Naive B cell (primary cell): ENCODE measurements around the gene EGFR. TPM values are rescaled to one million over a fixed set of nuclear protein-coding genes. Genes with fewer than 3 reads are reported as not detected.

Source experiments
- ATAC-seq, 2 donors: fragments of 150-1000 bp; cut with Tn5 transposase; 2 replicates each; pipeline ENCODE4 v1.10.0; 2021; ENCODE audit warnings: low read depth in 2 of 2, mild to moderate bottlenecking in 2 of 2, moderate library complexity in 2 of 2
- DNase-seq: peaks from one replicate; pipeline ENCODE4 v3.0.0; 2022
- H3K27ac Mint-ChIP-seq, 6 donors: one replicate each; pipeline ENCODE4 v1.8.0; 2020 to 2022; ENCODE audit warnings: mild to moderate bottlenecking in 6 of 6, mixed read lengths in 6 of 6, moderate library complexity in 5 of 6, inconsistent platforms in 2 of 6
- H3K27me3 Mint-ChIP-seq, 3 donors: one replicate each; pipeline ENCODE4 v1.8.0; 2021 to 2022; ENCODE audit warnings: mixed read lengths in 3 of 3, mild to moderate bottlenecking in 1 of 3
- H3K36me3 Mint-ChIP-seq, 2 donors: one replicate each; pipeline ENCODE4 v1.8.0; 2020 to 2022; ENCODE audit warnings: mixed read lengths in 2 of 2, inconsistent platforms in 1 of 2, mild to moderate bottlenecking in 1 of 2
- H3K4me1 Mint-ChIP-seq, 3 donors: one replicate each; pipeline ENCODE4 v1.8.0; 2020 to 2022; ENCODE audit warnings: mixed read lengths in 3 of 3, inconsistent platforms in 1 of 3, mild to moderate bottlenecking in 1 of 3, moderate library complexity in 1 of 3
- H3K4me3 Mint-ChIP-seq, 8 donors: one replicate each; pipeline ENCODE4 v1.8.0; 2020 to 2022; ENCODE audit warnings: mild to moderate bottlenecking in 8 of 8, mixed read lengths in 8 of 8, moderate library complexity in 8 of 8, inconsistent platforms in 2 of 8
- H3K9me3 Mint-ChIP-seq, 7 donors: one replicate each; pipeline ENCODE4 v1.8.0; 2020 to 2022; ENCODE audit warnings: mixed read lengths in 7 of 7, mild to moderate bottlenecking in 5 of 7, inconsistent platforms in 2 of 7, moderate library complexity in 1 of 7
- polyA plus RNA-seq, 6 donors: library from polyadenylated mRNA; unstranded; fragments of 300-500 nt; fragmentation: Illumina TruSeq; gene quantifications; one replicate each; pipeline ENCODE4 v1.2.3, GENCODE V29; 2021; ENCODE audit warnings: low read depth in 6 of 6

The EGFR gene
- polyA plus RNA-seq, 6 donors from 2014 or later: not detected

DNA sequence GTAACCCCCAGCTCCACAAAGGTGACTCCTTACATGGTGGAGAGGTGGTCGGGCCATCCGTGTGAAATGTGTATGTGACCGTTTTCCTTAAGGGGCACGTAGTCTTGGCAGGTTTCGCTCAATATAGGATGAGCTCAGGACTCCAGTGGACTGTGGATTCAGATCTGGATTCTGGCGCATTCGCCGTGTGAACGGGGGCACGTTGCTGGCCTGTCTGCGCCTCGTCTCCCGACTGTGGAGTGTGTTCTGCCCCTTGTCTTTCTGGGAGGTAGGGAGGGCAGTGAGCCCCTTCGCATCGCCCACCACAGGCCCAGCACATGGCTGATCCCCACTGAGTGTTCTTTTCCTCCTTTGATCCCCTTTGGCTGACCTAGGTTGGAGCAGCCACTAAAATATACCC is 165.1 kb downstream of the EGFR start:
- DNase-seq: no peak
- no peak for ATAC-seq
- H3K27me3 Mint-ChIP-seq: peaks cover 7 to 26% (median 25%) of the 10 kb centered on the region in 3 donors
- H3K4me1 Mint-ChIP-seq: peaks cover 0 to 4% (median 0%) of the 10 kb centered on the region in 3 donors
- no peak overlapping the region for H3K4me3 Mint-ChIP-seq
- no peaks in the 10 kb centered on the region for H3K36me3 Mint-ChIP-seq
- no peaks in the 10 kb centered on the region for H3K9me3 Mint-ChIP-seq
- no peak overlapping the region for H3K27ac Mint-ChIP-seq

DNA sequence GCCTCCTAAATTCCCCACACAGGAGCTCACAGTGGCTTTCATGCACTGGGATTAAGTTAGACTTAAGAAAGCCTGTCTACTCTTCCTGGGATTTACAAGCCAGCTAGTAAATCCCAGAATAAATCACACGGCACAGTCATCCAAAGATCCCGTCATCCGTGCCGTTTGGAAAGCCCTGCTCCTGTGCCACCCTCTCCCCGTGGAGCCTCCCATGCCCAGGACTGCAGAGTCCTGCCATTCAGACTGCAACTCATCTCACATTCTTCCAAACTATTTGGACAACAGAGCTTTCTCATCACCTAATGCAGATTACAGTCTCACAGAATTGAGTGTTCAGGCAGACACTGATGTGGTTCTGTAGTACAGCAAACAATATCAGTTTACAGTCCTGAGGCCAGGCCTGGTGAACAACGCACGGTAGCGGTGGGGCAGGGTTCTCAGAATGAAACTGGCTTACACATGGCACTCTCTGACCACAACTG is 166.5 kb downstream of the EGFR start:
- no peak overlapping the region for H3K4me3 Mint-ChIP-seq
- H3K27ac Mint-ChIP-seq: no peak overlapping the region
- peaks cover 0 to 4% (median 0%) of the 10 kb centered on the region in 3 donors for H3K4me1 Mint-ChIP-seq
- DNase-seq (no peak), ATAC-seq (no peak)
- peaks cover 7 to 35% (median 20%) of the 10 kb centered on the region in 3 donors for H3K27me3 Mint-ChIP-seq
- H3K9me3 Mint-ChIP-seq: peaks cover 0 to under 1% (median 0%) of the 10 kb centered on the region in 7 donors
- no peaks in the 10 kb centered on the region for H3K36me3 Mint-ChIP-seq

DNA sequence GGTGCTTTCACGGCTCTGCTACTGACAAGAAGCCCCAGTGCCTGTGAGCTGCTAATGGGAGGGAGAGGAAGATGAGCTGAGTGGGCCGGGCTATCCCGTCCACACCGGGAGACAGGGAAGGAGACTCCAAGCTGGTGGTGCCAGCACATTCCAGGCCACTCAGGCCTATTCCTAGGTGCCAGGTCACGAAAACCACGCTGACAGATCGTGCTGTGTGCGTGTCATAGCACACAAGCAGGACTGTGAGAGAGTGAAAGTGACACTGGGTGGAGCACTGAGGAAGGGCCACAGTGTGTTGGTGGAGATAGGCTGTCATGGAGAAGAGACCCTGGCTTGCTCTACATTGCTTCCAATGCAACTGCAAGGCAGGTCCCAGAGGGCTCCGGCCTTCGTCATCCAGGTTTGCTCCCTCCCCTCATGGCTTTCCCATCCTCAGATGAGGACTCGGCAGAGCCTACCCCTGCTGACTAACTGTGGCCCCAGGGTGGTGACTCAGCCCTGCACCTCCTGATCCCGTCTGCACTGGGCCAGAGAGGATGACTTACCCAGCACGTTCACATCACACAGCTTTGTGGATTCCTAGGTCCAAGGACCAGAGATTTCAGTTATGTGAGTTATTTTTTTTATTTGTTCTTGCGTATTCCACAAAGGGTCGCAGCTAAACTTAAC is 167.3 kb downstream of the EGFR start:
- Mint-ChIP-seq H3K9me3 (peaks cover 0 to 2% (median 0%) of the 10 kb centered on the region in 7 donors), H3K27ac (no peak overlapping the region), H3K27me3 (peaks cover 7 to 35% (median 20%) of the 10 kb centered on the region in 3 donors), H3K4me1 (peaks cover 0 to 4% (median 0%) of the 10 kb centered on the region in 3 donors), H3K4me3 (no peak overlapping the region), H3K36me3 (no peaks in the 10 kb centered on the region)
- no peak for ATAC-seq
- DNase-seq: no peak

DNA sequence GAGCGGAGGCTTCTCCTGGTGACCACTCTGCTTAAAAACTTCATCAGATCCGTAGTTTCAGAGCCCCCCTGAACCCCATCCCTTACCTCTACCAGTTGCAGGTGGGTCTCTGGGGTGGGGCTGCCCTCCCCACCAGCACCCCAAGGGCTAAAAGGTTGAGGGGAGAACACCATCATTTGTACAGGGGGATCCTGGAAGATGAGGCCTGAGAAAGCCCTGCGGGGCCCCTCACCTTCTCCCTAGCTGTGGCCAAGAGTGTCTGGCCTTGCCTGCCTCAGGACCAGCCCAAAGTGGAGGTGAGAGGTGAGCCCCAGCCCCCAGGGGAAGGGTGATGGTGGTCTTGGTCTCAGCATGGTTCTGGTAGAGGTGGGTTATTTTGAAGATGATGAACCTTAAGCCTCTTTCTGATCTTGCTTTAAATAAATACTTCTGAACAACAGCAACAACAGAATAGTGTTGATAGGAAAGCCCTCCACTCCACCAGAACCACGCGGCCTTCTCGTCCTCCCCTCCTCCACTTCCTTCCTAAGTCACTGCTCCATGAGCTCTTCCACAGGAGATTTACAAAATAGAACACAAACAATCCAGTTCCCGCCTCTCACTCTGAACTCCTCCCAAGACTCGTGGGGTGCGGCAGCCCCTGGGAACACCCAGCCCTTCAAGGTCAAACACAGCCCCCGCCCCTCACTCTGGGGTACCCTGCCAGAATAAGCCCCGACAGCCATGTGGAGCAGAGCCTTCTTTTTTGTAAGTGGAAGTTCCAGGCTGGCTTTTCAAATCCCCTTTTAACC is 169.1 kb downstream of the EGFR start:
- Mint-ChIP-seq H3K36me3 (no peaks in the 10 kb centered on the region), H3K27ac (no peak overlapping the region), H3K4me1 (peaks cover 0 to 4% (median 0%) of the 10 kb centered on the region in 3 donors), H3K4me3 (no peak overlapping the region), H3K27me3 (peaks cover 7 to 35% (median 20%) of the 10 kb centered on the region in 3 donors), H3K9me3 (peaks cover 0 to 2% (median 0%) of the 10 kb centered on the region in 7 donors)
- ATAC-seq: no peak
- no peak for DNase-seq

DNA sequence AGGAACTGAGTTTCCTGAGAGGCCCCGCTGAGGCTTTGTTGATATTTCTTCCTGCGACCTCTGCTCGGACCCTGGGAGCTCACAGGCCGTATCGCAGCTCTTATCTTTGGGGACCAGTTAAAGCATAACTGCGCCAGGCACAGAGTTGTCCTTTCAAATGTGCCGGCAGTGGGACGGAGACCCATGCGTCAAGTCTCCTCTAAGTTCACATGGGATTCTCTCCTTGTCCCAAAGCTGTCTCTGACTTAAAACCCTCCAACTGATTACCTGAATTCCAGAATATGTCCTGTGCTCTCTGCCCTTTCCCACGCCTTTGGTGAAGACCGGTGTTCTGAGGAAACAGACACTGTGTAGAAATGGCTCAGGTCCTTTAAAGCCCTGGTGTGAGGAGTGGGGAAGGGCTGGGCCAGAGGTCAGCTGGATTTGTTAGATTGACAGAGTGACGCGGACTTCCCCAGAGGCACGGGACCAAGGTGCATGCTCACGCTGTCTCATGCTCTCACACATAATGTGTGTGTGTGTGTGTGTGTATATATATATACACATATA is 169.8 kb downstream of the EGFR start:
- peak overlapping the region in 1 of 6 donors; percentile 53 for H3K27ac Mint-ChIP-seq
- no peak overlapping the region for H3K4me3 Mint-ChIP-seq
- DNase-seq (no peak), ATAC-seq (no peak)
- peaks cover 0 to 2% (median 0%) of the 10 kb centered on the region in 7 donors for H3K9me3 Mint-ChIP-seq
- H3K27me3 Mint-ChIP-seq: peaks cover 7 to 35% (median 20%) of the 10 kb centered on the region in 3 donors
- H3K36me3 Mint-ChIP-seq: no peaks in the 10 kb centered on the region
- H3K4me1 Mint-ChIP-seq: peaks cover 0 to 4% (median 0%) of the 10 kb centered on the region in 3 donors

DNA sequence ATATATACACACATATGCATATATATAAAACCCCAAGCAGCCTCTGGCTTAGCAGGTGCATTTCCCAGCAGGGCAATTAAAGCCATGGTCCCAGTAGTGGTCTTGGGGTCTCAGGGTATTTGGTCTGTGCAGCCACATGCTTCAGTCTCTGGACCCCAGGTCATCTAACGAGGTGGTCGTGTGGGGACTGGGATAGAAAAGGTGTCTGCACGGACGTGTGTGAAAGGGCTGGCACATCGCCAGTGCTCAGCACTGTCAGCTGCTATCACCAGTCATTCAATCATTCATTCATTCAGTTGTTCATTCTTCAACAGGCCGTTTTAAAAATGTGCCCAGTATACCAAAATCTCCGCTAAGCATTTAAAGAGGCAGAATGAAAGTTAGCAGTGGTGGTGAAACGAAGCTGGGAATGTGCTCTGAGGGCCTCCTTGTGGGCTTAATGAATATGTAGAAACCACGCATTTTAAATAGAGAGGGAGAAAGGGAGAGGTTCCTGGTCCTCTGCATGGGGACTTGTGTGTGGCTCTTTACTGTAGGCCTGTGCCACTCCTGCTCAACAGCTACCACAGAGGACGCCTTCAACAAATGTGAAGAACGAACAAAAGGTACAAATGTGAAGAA is 170.4 kb downstream of the EGFR start:
- Mint-ChIP-seq H3K4me3 (no peak overlapping the region), H3K9me3 (peaks cover 0 to 2% (median 0%) of the 10 kb centered on the region in 7 donors), H3K27me3 (peaks cover 7 to 35% (median 20%) of the 10 kb centered on the region in 3 donors), H3K4me1 (peaks cover 0 to 4% (median 0%) of the 10 kb centered on the region in 3 donors), H3K27ac (no peak overlapping the region), H3K36me3 (no peaks in the 10 kb centered on the region)
- DNase-seq (no peak), ATAC-seq (no peak)

DNA sequence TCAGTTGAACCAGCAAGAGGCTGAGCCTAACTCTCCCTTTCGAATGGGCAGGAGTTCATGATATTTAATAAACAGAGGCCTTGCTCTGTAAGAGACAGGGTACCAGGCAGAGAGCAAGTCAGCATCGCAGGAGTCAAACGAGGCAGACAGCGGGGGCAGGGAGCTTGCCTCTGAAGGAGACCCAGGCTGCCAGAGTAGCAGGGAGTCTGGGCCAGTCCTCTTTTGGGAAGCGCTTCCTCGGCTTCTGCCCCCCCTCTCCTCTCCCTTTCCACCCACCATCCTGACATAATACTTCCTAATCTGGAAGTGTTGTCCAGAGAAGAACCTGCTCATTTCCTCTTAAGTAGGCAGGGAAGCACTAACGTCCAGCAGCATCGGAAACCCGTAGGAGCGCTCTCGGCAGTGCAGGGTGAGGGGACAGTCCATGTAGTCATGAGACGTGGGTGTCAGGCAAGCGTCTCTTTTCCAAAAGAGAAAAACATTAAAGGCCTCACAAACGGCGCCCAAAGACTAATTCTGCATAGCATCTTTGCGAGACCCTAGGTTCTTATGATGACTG is 171.1 kb downstream of the EGFR start:
- ATAC-seq: no peak
- H3K27me3 Mint-ChIP-seq: peaks cover 7 to 35% (median 20%) of the 10 kb centered on the region in 3 donors

DNA sequence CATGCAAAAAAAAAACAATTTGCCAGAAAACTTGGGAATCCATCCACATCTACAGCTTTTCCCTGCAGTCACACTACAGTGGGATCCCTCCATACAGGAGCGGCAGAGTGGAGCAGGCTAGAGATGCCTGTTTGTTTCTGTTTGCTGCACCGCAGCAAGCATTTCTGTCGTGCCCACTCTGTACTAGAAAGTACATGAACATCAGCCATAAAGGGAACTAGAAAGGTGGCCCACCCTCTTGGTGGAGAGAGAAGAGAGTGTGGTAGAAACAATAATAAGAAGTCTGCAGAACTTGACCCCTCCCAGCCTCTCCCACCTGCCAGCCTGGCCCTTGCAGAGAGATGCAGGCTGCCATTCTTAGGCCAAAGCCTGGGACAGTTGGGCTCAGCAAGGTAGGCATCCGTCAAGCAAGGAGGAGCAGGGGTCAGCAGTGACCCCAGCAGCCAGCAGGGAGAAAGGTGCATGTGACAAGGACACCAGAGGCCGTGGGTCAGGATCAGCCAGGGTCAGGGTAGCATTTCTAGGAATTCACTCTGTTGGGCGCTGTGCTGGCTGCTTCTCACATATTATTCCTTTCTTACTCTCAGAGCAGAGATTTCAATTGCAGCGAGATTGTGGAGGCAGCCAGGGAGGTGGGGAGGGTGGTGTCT is 171.8 kb downstream of the EGFR start:
- peaks cover 0 to 4% (median 0%) of the 10 kb centered on the region in 3 donors for H3K4me1 Mint-ChIP-seq
- H3K27me3 Mint-ChIP-seq: peaks cover 7 to 28% (median 20%) of the 10 kb centered on the region in 3 donors
- no peak overlapping the region for H3K27ac Mint-ChIP-seq
- ATAC-seq (no peak), DNase-seq (no peak)
- peaks cover 0 to 4% (median 0%) of the 10 kb centered on the region in 7 donors for H3K9me3 Mint-ChIP-seq
- no peak overlapping the region for H3K4me3 Mint-ChIP-seq
- no peaks in the 10 kb centered on the region for H3K36me3 Mint-ChIP-seq

More for the DNA sequence above, 171.1 kb downstream of the EGFR start:
- DNase-seq: no peak
- H3K9me3 Mint-ChIP-seq: peaks cover 0 to 4% (median 0%) of the 10 kb centered on the region in 7 donors
- H3K27ac Mint-ChIP-seq: no peak overlapping the region
- no peaks in the 10 kb centered on the region for H3K36me3 Mint-ChIP-seq
- peaks cover 0 to 4% (median 0%) of the 10 kb centered on the region in 3 donors for H3K4me1 Mint-ChIP-seq
- no peak overlapping the region for H3K4me3 Mint-ChIP-seq

DNA sequence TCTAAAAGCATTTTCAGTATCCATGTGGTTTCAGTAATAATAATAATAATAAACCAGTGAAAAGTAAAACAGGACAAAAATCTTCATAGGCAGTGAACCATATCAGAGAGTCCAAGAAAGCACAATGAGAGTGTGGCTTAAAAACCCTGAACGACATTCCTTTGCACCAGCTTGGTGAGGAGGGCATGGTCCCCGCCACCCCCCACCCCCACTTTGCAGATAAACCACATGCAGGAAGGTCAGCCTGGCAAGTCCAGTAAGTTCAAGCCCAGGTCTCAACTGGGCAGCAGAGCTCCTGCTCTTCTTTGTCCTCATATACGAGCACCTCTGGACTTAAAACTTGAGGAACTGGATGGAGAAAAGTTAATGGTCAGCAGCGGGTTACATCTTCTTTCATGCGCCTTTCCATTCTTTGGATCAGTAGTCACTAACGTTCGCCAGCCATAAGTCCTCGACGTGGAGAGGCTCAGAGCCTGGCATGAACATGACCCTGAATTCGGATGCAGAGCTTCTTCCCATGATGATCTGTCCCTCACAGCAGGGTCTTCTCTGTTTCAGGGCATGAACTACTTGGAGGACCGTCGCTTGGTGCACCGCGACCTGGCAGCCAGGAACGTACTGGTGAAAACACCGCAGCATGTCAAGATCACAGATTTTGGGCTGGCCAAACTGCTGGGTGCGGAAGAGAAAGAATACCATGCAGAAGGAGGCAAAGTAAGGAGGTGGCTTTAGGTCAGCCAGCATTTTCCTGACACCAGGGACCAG is 172.5 kb downstream of the EGFR start:
- DNase-seq (no peak), ATAC-seq (no peak)
- no peak overlapping the region for H3K4me3 Mint-ChIP-seq
- peaks cover 8 to 26% (median 19%) of the 10 kb centered on the region in 3 donors for H3K27me3 Mint-ChIP-seq
- H3K9me3 Mint-ChIP-seq: peaks cover 0 to 4% (median 0%) of the 10 kb centered on the region in 7 donors
- peaks cover 0 to 4% (median 0%) of the 10 kb centered on the region in 3 donors for H3K4me1 Mint-ChIP-seq
- no peak overlapping the region for H3K27ac Mint-ChIP-seq
- H3K36me3 Mint-ChIP-seq: no peaks in the 10 kb centered on the region

DNA sequence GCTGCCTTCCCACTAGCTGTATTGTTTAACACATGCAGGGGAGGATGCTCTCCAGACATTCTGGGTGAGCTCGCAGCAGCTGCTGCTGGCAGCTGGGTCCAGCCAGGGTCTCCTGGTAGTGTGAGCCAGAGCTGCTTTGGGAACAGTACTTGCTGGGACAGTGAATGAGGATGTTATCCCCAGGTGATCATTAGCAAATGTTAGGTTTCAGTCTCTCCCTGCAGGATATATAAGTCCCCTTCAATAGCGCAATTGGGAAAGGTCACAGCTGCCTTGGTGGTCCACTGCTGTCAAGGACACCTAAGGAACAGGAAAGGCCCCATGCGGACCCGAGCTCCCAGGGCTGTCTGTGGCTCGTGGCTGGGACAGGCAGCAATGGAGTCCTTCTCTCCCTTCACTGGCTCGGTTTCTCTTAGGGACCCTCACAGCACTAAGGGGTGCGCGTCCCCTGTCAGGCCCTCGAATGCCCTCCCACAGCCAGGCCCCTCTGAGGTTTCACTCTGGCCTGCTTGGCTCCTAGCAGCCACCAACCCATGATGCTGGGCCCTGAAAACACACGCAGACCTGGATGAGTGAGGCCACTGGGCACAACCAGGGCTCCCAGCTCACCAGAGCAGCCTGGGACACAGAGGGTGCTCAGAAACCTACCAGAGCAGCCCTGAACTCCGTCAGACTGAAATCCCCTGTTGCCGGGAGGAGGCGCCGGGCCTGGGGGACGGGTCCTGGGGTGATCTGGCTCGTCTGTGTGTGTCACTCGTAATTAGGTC is 173.3 kb downstream of the EGFR start:
- no peak for DNase-seq
- peaks cover 0 to 4% (median 0%) of the 10 kb centered on the region in 7 donors for H3K9me3 Mint-ChIP-seq
- peaks cover 8 to 21% (median 11%) of the 10 kb centered on the region in 3 donors for H3K27me3 Mint-ChIP-seq
- no peak overlapping the region for H3K4me3 Mint-ChIP-seq
- H3K4me1 Mint-ChIP-seq: peaks cover 0 to 4% (median 0%) of the 10 kb centered on the region in 3 donors
- H3K36me3 Mint-ChIP-seq: no peaks in the 10 kb centered on the region
- H3K27ac Mint-ChIP-seq: no peak overlapping the region
- ATAC-seq: no peak

DNA sequence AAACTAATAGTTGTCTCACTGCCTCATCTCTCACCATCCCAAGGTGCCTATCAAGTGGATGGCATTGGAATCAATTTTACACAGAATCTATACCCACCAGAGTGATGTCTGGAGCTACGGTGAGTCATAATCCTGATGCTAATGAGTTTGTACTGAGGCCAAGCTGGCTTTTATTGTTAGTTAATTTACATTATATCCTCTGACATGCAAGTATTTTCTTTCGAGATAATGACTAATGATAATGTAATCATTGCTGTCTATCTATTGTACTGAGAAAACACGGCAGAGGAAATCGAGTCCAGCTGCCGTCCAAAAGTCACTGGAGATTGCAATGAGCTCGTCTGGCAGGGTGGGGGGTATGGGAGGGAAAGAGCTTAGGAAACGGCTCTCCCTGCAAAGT is 173.9 kb downstream of the EGFR start:
- ATAC-seq (no peak), DNase-seq (no peak)
- Mint-ChIP-seq H3K4me3 (no peak overlapping the region), H3K4me1 (peaks cover 0 to 4% (median 0%) of the 10 kb centered on the region in 3 donors), H3K27ac (no peak overlapping the region), H3K27me3 (peaks cover 8 to 16% (median 10%) of the 10 kb centered on the region in 3 donors), H3K9me3 (peaks cover 0 to 4% (median 0%) of the 10 kb centered on the region in 7 donors), H3K36me3 (no peaks in the 10 kb centered on the region)
